HG03135 (cell line): Measurements from ENCODE around the gene MTA2.

ENCODE experiments used
- ATAC-seq: cut with Tn5 transposase; IDR thresholded peaks from one replicate; pipeline ENCODE4 v1.9.1; 2021; ENCODE audit warnings: mild to moderate bottlenecking, moderate library complexity; ENCODE audit not compliant: unreplicated experiment

The MTA2 gene

GRCh38 chr11:62547691-62548281, 53.9 kb downstream of the MTA2 start:
- ATAC-seq = no peak

DNA sequence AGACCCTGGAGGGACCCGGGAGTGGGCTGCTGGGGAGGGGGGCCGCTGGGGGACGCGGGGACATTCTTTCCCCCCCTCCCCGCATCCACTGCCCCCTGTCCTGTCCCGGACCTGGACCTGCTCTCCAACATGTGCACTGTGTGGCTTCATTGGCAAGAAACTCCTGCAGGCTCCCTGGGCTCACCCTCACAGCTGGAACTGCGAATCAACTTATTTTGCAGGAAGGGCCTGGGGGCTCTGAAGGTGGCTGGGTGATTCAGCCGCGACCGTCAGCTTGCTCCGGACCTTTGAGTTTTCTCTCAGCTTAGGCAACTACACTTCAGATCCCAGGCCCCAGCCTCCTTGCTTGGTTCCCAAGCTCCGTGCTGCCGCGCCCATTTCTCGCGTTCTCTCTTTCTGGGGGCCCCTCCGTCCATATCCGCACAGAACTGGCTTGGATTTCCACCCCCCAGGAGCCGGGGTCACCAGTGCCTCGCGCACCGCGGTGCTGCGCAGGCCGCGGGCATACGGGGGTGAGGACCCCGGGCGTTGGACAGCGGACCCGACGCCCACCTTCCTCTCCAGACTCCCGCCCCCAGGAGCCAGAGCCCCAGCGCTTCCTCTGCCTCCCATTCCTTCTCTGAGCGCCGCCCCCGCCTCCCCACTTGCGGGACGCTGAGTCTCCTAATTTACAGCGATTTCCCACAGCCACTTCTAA, 54.6 kb downstream of the MTA2 start:
- no peak for ATAC-seq

DNA sequence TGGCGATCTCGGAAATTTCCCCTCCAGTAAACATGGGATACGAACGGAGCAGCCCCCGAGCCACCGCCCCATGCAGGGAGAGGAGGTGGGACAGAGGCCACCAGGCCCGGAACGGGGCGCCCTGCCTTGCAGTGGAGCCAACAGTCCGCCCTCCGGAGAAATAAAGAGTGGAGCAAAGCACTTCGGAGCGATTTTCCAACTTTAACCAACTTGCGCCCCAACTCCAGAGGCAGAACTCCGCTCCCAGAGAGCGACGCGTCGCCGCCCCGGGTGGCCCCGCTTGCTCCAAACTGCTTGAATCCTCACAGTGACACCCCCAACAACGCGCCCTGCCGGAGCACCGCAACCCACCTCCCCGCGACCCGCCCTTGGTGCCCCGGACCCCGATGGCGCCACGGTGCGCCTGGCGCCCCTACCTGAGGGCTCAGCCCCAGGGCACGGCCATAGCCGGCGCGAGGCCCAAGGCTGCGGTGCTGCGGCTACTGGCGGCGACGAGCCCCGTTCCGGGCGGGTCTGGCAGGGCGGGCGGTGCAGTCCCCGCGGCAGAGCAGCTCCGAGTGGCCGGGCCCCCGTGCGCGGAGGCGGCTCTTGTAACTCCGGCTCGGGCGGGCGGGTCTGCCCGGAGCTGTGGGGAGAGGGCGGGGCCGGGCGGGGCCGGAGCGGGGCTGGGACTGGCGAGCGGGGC, 55.3 kb downstream of the MTA2 start, which contains the start of gene AHNAK:
Gene AHNAK (minus strand): TSS at position 563 of the 685 bp plus-strand sequence. CDS start 10,708 bp downstream, outside the sequence.
- ATAC-seq = no peak

DNA sequence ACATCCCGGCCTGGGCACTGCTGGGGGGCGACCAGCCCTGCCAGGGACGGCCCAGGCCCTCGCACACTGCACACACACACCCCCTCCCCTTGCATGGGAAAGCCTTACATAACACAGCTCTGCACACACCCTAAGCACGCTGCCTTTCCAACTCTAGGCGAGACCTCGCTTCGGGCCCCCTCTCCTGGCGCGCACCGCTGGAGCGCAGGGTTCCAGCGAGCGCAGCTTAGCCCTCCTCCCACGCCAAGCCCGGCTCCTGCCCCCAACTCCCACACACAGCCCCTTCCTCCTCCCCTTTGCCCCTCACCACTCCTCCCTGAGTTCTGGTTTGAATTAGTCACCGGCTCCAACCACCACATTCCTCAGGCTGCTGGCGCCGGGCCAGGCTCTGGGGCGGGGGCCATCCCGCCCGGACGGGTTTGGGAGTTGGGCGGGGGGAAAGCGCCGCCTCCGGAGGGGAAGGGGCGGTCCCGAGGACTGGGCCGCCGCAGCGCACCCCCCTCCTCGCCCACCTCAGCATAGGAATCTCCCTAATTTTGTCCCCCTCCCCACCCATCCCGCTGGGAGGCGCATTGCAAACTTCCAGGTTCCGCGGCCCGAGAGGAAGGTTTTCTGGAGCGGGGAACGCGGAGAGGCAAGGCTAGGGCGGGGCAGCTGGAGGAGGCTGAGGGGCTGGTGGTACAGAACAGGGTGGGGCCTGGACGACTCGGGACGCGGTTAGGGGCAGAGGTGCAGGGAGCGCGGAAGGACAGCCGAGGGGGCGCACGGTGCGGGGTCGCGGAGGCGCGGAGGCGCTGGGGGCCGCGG, 56.0 kb downstream of the MTA2 start:
- no peak for ATAC-seq

- ATAC-seq = no peak
Observed at GRCh38 chr11:62544581-62545436, 56.9 kb downstream of the MTA2 start.

DNA sequence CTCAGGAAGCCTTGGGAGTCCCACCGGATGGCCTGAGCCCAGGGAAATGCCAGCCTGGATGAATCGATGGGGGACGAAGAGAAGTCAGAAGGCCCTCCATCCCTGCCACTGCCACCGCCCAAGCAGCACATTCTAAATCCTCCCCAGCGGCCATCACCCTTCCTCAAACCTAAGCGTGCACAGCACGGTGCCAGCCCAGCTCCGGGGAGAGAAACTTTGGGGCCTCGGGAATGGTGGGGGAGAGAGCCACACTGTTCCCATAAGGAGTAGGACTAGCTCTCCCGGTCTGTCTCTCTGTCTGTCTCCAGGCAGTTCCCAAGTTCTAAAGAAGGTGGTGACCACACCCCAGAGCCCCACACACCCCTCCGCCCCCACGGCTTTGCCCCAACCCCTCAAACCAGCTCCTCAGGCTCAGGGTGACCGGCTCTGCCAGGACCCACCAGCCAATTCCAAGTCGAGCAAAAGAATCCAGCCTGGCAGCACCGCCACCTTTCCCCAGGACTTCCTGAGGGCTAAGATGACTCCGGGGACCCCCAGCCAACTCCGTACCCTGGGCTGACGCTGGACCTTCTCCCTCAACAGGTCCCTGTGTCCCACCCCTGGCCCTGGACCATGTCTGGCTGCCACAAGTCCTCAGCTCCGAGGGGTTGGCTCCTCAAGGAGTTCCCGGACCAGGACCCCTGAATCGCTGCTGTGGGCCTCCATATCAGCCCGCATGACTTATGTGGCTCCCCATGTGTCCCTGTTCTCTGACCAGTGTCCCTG, 57.8 kb downstream of the MTA2 start:
- ATAC-seq = no peak
